H9 (cell line): Measurements from ENCODE around the gene HTR2A. TPM values are rescaled to one million over a fixed set of nuclear protein-coding genes. Genes with fewer than 3 reads are reported as not detected.

Experiments used
- DNase-seq: peaks from one replicate; pipeline ENCODE4 v3.0.0-alpha.2; 2017
- H2AFZ ChIP-seq: one replicate; pipeline ENCODE4 v1.6.1; 2013; ENCODE audit warnings: mild to moderate bottlenecking, low read length, control low read depth, moderate library complexity
- H2AK5ac ChIP-seq: 2 replicates; pipeline ENCODE4 v1.6.1; 2013; ENCODE audit warnings: low read length, control low read depth, mixed read lengths; ENCODE audit not compliant: insufficient read length
- H2BK120ac ChIP-seq: one replicate; pipeline ENCODE4 v1.6.1; 2013; ENCODE audit warnings: low read depth, mild to moderate bottlenecking, low read length, control low read depth, inconsistent platforms; ENCODE audit not compliant: poor library complexity, severe bottlenecking
- H2BK12ac ChIP-seq: 2 replicates; pipeline ENCODE4 v1.6.1; 2013; ENCODE audit warnings: low read length, control low read depth, mixed read lengths, low read depth; ENCODE audit not compliant: insufficient read length
- H2BK15ac ChIP-seq: 2 replicates; pipeline ENCODE4 v1.6.1; 2013; ENCODE audit warnings: low read depth, low read length, control low read depth
- H2BK20ac ChIP-seq: one replicate; pipeline ENCODE4 v1.6.1; 2013; ENCODE audit warnings: low read depth, mild to moderate bottlenecking, low read length, control low read depth, inconsistent platforms; ENCODE audit not compliant: poor library complexity, severe bottlenecking
- H2BK5ac ChIP-seq: 2 replicates; pipeline ENCODE4 v1.6.1; 2013; ENCODE audit warnings: low read length, control low read depth, mixed read lengths; ENCODE audit not compliant: insufficient read length
- H3K14ac ChIP-seq: 2 replicates; pipeline ENCODE4 v1.6.1; 2013; ENCODE audit warnings: low read length, control low read depth; ENCODE audit not compliant: insufficient read depth
- H3K18ac ChIP-seq: 2 replicates; pipeline ENCODE4 v1.6.1; 2013; ENCODE audit warnings: low read depth, mild to moderate bottlenecking, mixed read lengths, low read length, control low read depth; ENCODE audit not compliant: insufficient read length
- H3K23ac ChIP-seq: 2 replicates; pipeline ENCODE4 v1.6.1; 2013; ENCODE audit warnings: low read length, control low read depth, mixed read lengths, low read depth; ENCODE audit not compliant: insufficient read length
- H3K23me2 ChIP-seq: 2 replicates; pipeline ENCODE4 v1.6.1; 2013; ENCODE audit warnings: low read depth, mild to moderate bottlenecking, mixed read lengths, low read length, control low read depth; ENCODE audit not compliant: insufficient read length, poor library complexity, severe bottlenecking
- H3K27ac ChIP-seq: 2 replicates; pipeline ENCODE4 v1.5.1; 2013; ENCODE audit warnings: low read length, control low read depth, mixed read lengths, low read depth; ENCODE audit not compliant: insufficient read length
- H3K27me3 ChIP-seq: 2 replicates; pipeline ENCODE4 v1.6.1; 2013; ENCODE audit warnings: low read length, control low read depth, inconsistent platforms; ENCODE audit not compliant: insufficient read depth
- H3K4ac ChIP-seq: 2 replicates; pipeline ENCODE4 v1.6.1; 2013; ENCODE audit warnings: low read depth, mild to moderate bottlenecking, control low read depth, inconsistent platforms, low read length, moderate library complexity
- H3K4me1 ChIP-seq: 2 replicates; pipeline ENCODE4 v1.6.1; 2013; ENCODE audit warnings: low read length, control low read depth, inconsistent platforms; ENCODE audit not compliant: insufficient read depth
- H3K4me2 ChIP-seq: 2 replicates; pipeline ENCODE4 v1.6.1; 2013; ENCODE audit warnings: low read length, control low read depth, mixed read lengths; ENCODE audit not compliant: insufficient read length, insufficient read depth
- H3K56ac ChIP-seq: 2 replicates; pipeline ENCODE4 v1.6.1; 2013; ENCODE audit warnings: low read depth, mild to moderate bottlenecking, mixed read lengths, low read length, control low read depth; ENCODE audit not compliant: insufficient read length
- H3K79me1 ChIP-seq: 2 replicates; pipeline ENCODE4 v1.6.1; 2013; ENCODE audit warnings: low read depth, mild to moderate bottlenecking, moderate library complexity, low read length, control low read depth, inconsistent platforms; ENCODE audit not compliant: insufficient read depth, poor library complexity, severe bottlenecking
- H3K79me2 ChIP-seq: 2 replicates; pipeline ENCODE4 v1.6.1; 2013; ENCODE audit warnings: low read length, control low read depth, inconsistent platforms; ENCODE audit not compliant: insufficient read depth
- H3K9ac ChIP-seq: 2 replicates; pipeline ENCODE4 v1.6.1; 2013; ENCODE audit warnings: low read length, control low read depth, mixed read lengths; ENCODE audit not compliant: insufficient read length; ENCODE audit errors: extremely low read depth
- H3K9me3 ChIP-seq: one replicate; pipeline ENCODE4 v1.6.1; 2013; ENCODE audit warnings: low read depth, low read length, inconsistent platforms; ENCODE audit not compliant: control insufficient read depth
- H3T11ph ChIP-seq: one replicate; pipeline ENCODE4 v1.6.1; 2013; ENCODE audit warnings: mild to moderate bottlenecking, low read length, control low read depth, inconsistent platforms
- H4K20me1 ChIP-seq: one replicate; pipeline ENCODE4 v1.6.1; 2013; ENCODE audit not compliant: control insufficient read depth, insufficient read length, insufficient read depth
- H4K5ac ChIP-seq: 2 replicates; pipeline ENCODE4 v1.6.1; 2013; ENCODE audit warnings: low read depth, mild to moderate bottlenecking, mixed read lengths, low read length, control low read depth; ENCODE audit not compliant: insufficient read length
- H4K8ac ChIP-seq: replicated peaks from 2 replicates; pipeline ENCODE4 v1.6.1; 2013; ENCODE audit warnings: low read length, control low read depth, mixed read lengths, low read depth; ENCODE audit not compliant: insufficient read length
- H4K91ac ChIP-seq: 2 replicates; pipeline ENCODE4 v1.6.1; 2013; ENCODE audit warnings: low read depth, mild to moderate bottlenecking, moderate library complexity, mixed read lengths, low read length, control low read depth; ENCODE audit not compliant: insufficient read length
- H3K27ac Mint-ChIP-seq, 3 experiments: 2 replicates in 2 of 3; 3 replicates in 1 of 3; pipeline ENCODE4 v1.8.0; 2020 to 2021; ENCODE audit warnings: mixed read lengths in 3 of 3, mild to moderate bottlenecking in 1 of 3, moderate library complexity in 1 of 3
- H3K27me3 Mint-ChIP-seq: 2 replicates; pipeline ENCODE4 v1.8.0; 2021; ENCODE audit warnings: low read depth, mild to moderate bottlenecking, moderate library complexity, mixed read lengths
- H3K36me3 Mint-ChIP-seq, 3 experiments: 2 replicates in 2 of 3; 3 replicates in 1 of 3; pipeline ENCODE4 v1.8.0; 2020 to 2021; ENCODE audit warnings: low read depth in 3 of 3, mixed read lengths in 3 of 3; ENCODE audit not compliant: insufficient read depth in 1 of 3
- H3K4me1 Mint-ChIP-seq, 2 experiments: 2 replicates each; pipeline ENCODE4 v1.8.0; 2020; ENCODE audit warnings: mixed read lengths in 2 of 2
- H3K4me3 Mint-ChIP-seq, 2 experiments: 2 replicates in 1 of 2; 3 replicates in 1 of 2; pipeline ENCODE4 v1.8.0; 2020 to 2021; ENCODE audit warnings: mild to moderate bottlenecking in 2 of 2, mixed read lengths in 2 of 2, moderate library complexity in 1 of 2
- H3K9me3 Mint-ChIP-seq, 2 experiments: 2 replicates in 1 of 2; 3 replicates in 1 of 2; pipeline ENCODE4 v1.8.0; 2020; ENCODE audit warnings: mild to moderate bottlenecking in 2 of 2, mixed read lengths in 2 of 2, moderate library complexity in 1 of 2
- CTCF ChIP-seq: fragments of 200-600 bp; sonication (generic); conservative IDR thresholded peaks from 3 replicates; pipeline ENCODE4 v1.8.0; 2021; ENCODE audit warnings: antibody characterized with exemption, mild to moderate bottlenecking
- whole genome bisulfite sequencing: extraction: QIAGEN DNeasy Blood & Tissue Kit; methylation state at CpG from one replicate; pipeline ENCODE4 v1.1.7; 2013; ENCODE audit warnings: missing lambda C conversion rate, low lambda C conversion rate, mixed read lengths; ENCODE audit not compliant: insufficient read length; ENCODE audit errors: extremely low coverage; 5-methylcytosine and 5-hydroxymethylcytosine counted together
- total RNA-seq: library from RNA; stranded (reverse); gene quantifications from 2 replicates; pipeline ENCODE4 v1.2.1, GENCODE V29; 2021

Gene HTR2A
- total RNA-seq, 1 experiment from 2014 or later, result not detected

- Histone ChIP-seq H2BK5ac (no peak overlapping the region), H2BK20ac (no peak overlapping the region), H3T11ph (no peak overlapping the region), H3K4me1 (no peaks in the 10 kb centered on the region), H3K79me1 (no peaks in the 10 kb centered on the region), H3K79me2 (no peaks in the 10 kb centered on the region), H3K18ac (no peak overlapping the region), H3K27me3 (no peaks in the 10 kb centered on the region), H3K56ac (no peak overlapping the region), H3K27ac (no peak overlapping the region), H2AK5ac (no peak overlapping the region), H2AFZ (no peak overlapping the region), H4K5ac (no peak overlapping the region), H3K23ac (no peak overlapping the region), H3K9ac (no peak overlapping the region), H2BK15ac (no peak overlapping the region), H4K20me1 (no peaks in the 10 kb centered on the region), H4K8ac (no peak overlapping the region), H3K4me2 (no peak overlapping the region), H3K23me2 (no peaks in the 10 kb centered on the region), H2BK12ac (no peak overlapping the region), H3K4ac (no peak overlapping the region), H3K14ac (no peak overlapping the region), H3K9me3 (peaks cover 4% of the 10 kb centered on the region), H2BK120ac (no peak overlapping the region), H4K91ac (no peak overlapping the region)
- H3K36me3 Mint-ChIP-seq, result peaks cover 0 to 8% (median 2%) of the 10 kb centered on the region in 3 experiments; a peak in 3 of 7 replicates
- WGBS, result no CpG with 5 or more reads among the region's 2 CpGs
- no peak overlapping the region for H3K4me3 Mint-ChIP-seq
- H3K27ac Mint-ChIP-seq, result no peak overlapping the region
- no peak for TF ChIP-seq CTCF
- no peaks in the 10 kb centered on the region for H3K27me3 Mint-ChIP-seq
- H3K9me3 Mint-ChIP-seq, result peaks cover 7% of the 10 kb centered on the region in 2 experiments; a peak in 4 of 5 replicates
- H3K4me1 Mint-ChIP-seq, result no peaks in the 10 kb centered on the region
- no peak for DNase-seq
Observed at GRCh38 chr13:46908501-46908900, 11.6 kb upstream of the HTR2A start.
